ENCODE data around the gene BMPR1B.

Gene BMPR1B

GRCh38 chr4:95161781-95162469, 404.2 kb downstream of the BMPR1B start:
- no peaks in the 10 kb centered on the region for H3K4me1 ChIP-seq (ENCODE audit: low read length)
- TF ChIP-seq EZH2 (optimal IDR thresholded peaks at IDR 0.05; ENCODE audit: low read depth, low read length) (no peak), EZH2phosphoT487 (IDR thresholded peaks at IDR 0.05; ENCODE audit: low read length) (no peak), CTCF (IDR thresholded peaks at IDR 0.05; ENCODE audit: low read length) (no peak)
- H3K4me2 ChIP-seq (ENCODE audit: low read depth, low read length), result no peak overlapping the region
- no peak overlapping the region for H3K4me3 ChIP-seq (ENCODE audit: low read length)
- no peak overlapping the region for H3K27ac ChIP-seq (ENCODE audit: low read length)
- no peaks in the 10 kb centered on the region for H4K20me1 ChIP-seq (ENCODE audit: insufficient read depth, low read length)
- H3K36me3 ChIP-seq (replicated peaks; ENCODE audit: insufficient read depth, low read length), result no peaks in the 10 kb centered on the region
- peaks cover 6% of the 10 kb centered on the region; the same call in 1 of the 2 replicates for H3K27me3 ChIP-seq (replicated peaks; ENCODE audit: insufficient read depth, low read length)
- H3K9me2 ChIP-seq (replicated peaks; ENCODE audit: insufficient read depth, low read length), result no peaks in the 10 kb centered on the region
- no peaks in the 10 kb centered on the region for H3K9me3 ChIP-seq (replicated peaks; ENCODE audit: insufficient read depth, low read length)
- no peaks in the 10 kb centered on the region for H3F3A ChIP-seq (ENCODE audit: insufficient read depth, low read length)
- H3K9ac ChIP-seq (ENCODE audit: low read length), result no peak overlapping the region
- DNase-seq, result no peak
- no peaks in the 10 kb centered on the region for H3K79me2 ChIP-seq (ENCODE audit: low read length)
- H2AFZ ChIP-seq (ENCODE audit: low read length), result no peak overlapping the region

GRCh38 chr4:95162867-95163266, 405.1 kb downstream of the BMPR1B start:
- Histone ChIP-seq H3K27ac (ENCODE audit: low read length) (no peak overlapping the region), H3K9ac (ENCODE audit: low read length) (no peak overlapping the region), H3K4me2 (ENCODE audit: low read depth, low read length) (no peak overlapping the region), H2AFZ (ENCODE audit: low read length) (no peak overlapping the region), H4K20me1 (ENCODE audit: insufficient read depth, low read length) (no peaks in the 10 kb centered on the region), H3K27me3 (replicated peaks; ENCODE audit: insufficient read depth, low read length) (peaks cover 3% of the 10 kb centered on the region; the same call in 1 of the 2 replicates), H3K4me3 (ENCODE audit: low read length) (no peak overlapping the region), H3F3A (ENCODE audit: insufficient read depth, low read length) (no peaks in the 10 kb centered on the region), H3K9me2 (replicated peaks; ENCODE audit: insufficient read depth, low read length) (no peaks in the 10 kb centered on the region), H3K9me3 (replicated peaks; ENCODE audit: insufficient read depth, low read length) (no peaks in the 10 kb centered on the region), H3K36me3 (replicated peaks; ENCODE audit: insufficient read depth, low read length) (no peaks in the 10 kb centered on the region), H3K4me1 (ENCODE audit: low read length) (no peaks in the 10 kb centered on the region), H3K79me2 (ENCODE audit: low read length) (no peaks in the 10 kb centered on the region)
- no peak for DNase-seq
- TF ChIP-seq EZH2phosphoT487 (IDR thresholded peaks at IDR 0.05; ENCODE audit: low read length) (no peak), EZH2 (optimal IDR thresholded peaks at IDR 0.05; ENCODE audit: low read depth, low read length) (no peak), CTCF (IDR thresholded peaks at IDR 0.05; ENCODE audit: low read length) (no peak)

GRCh38 chr4:95165926-95166524, 408.3 kb downstream of the BMPR1B start:
- TF ChIP-seq EZH2 (optimal IDR thresholded peaks at IDR 0.05; ENCODE audit: low read depth, low read length) (no peak), EZH2phosphoT487 (IDR thresholded peaks at IDR 0.05; ENCODE audit: low read length) (no peak), CTCF (IDR thresholded peaks at IDR 0.05; ENCODE audit: low read length) (peak; percentile 39)
- Histone ChIP-seq H2AFZ (ENCODE audit: low read length) (no peak overlapping the region), H3K4me2 (ENCODE audit: low read depth, low read length) (no peak overlapping the region)

More at GRCh38 chr4:95165926-95166524, 408.3 kb downstream of the BMPR1B start:
- Histone ChIP-seq H3K27ac (ENCODE audit: low read length) (no peak overlapping the region), H4K20me1 (ENCODE audit: insufficient read depth, low read length) (no peaks in the 10 kb centered on the region), H3K4me1 (ENCODE audit: low read length) (no peaks in the 10 kb centered on the region), H3K9me2 (replicated peaks; ENCODE audit: insufficient read depth, low read length) (no peaks in the 10 kb centered on the region), H3K36me3 (replicated peaks; ENCODE audit: insufficient read depth, low read length) (no peaks in the 10 kb centered on the region), H3K4me3 (ENCODE audit: low read length) (no peak overlapping the region), H3K9ac (ENCODE audit: low read length) (no peak overlapping the region), H3K27me3 (replicated peaks; ENCODE audit: insufficient read depth, low read length) (no peaks in the 10 kb centered on the region), H3F3A (ENCODE audit: insufficient read depth, low read length) (no peaks in the 10 kb centered on the region), H3K79me2 (ENCODE audit: low read length) (no peaks in the 10 kb centered on the region), H3K9me3 (replicated peaks; ENCODE audit: insufficient read depth, low read length) (no peaks in the 10 kb centered on the region)
- peak; percentile 50 for DNase-seq

Data from MM.1S (cell line).